A673 (cell line): ENCODE results near the gene LSM4.

ENCODE experiments used
- EZH2 ChIP-seq: fragments of 200-600 bp; sonication (generic); IDR thresholded peaks from 2 replicates; pipeline ENCODE4 v1.6.1; 2017; ENCODE audit warnings: borderline replicate concordance, low read depth, mild to moderate bottlenecking, mixed read lengths, antibody characterized with exemption, low read length; ENCODE audit not compliant: poor library complexity, severe bottlenecking
- TF ChIP-seq, protein P1 (sequence below): fragments of 300-800, 200-600 bp; sonication (generic); conservative IDR thresholded peaks from 2 replicates; pipeline ENCODE4 v1.5.1; 2017; ENCODE audit warnings: low read depth, mild to moderate bottlenecking, antibody characterized with exemption, low read length, moderate library complexity, mixed read lengths

DNA sequence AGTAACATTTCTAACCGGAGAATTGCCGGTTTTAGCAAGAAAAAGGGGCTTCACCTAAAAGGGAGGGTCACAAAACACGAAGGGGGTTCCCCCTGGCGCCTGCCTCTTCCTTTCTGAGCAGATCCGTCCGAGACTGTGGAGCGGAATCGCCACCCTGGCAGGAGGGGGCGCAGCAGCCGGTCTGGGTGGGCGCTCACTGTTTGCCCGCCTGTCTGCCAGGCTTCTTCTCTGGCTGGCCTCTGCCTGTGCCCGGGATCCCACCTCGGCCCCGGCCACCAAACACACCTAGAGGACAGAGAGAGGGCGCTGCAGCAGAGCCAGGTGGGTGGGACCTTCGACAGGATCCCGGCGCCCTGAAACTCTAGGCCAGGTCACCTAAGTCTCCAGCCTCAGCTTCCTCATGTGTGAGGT, 15.6 kb downstream of the LSM4 start:
- TF ChIP-seq, protein P1, sequence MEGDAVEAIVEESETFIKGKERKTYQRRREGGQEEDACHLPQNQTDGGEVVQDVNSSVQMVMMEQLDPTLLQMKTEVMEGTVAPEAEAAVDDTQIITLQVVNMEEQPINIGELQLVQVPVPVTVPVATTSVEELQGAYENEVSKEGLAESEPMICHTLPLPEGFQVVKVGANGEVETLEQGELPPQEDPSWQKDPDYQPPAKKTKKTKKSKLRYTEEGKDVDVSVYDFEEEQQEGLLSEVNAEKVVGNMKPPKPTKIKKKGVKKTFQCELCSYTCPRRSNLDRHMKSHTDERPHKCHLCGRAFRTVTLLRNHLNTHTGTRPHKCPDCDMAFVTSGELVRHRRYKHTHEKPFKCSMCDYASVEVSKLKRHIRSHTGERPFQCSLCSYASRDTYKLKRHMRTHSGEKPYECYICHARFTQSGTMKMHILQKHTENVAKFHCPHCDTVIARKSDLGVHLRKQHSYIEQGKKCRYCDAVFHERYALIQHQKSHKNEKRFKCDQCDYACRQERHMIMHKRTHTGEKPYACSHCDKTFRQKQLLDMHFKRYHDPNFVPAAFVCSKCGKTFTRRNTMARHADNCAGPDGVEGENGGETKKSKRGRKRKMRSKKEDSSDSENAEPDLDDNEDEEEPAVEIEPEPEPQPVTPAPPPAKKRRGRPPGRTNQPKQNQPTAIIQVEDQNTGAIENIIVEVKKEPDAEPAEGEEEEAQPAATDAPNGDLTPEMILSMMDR = no peak
- TF ChIP-seq EZH2 = no peak
